ENCODE data around the gene FAM3D.

- TF ChIP-seq, protein P1, sequence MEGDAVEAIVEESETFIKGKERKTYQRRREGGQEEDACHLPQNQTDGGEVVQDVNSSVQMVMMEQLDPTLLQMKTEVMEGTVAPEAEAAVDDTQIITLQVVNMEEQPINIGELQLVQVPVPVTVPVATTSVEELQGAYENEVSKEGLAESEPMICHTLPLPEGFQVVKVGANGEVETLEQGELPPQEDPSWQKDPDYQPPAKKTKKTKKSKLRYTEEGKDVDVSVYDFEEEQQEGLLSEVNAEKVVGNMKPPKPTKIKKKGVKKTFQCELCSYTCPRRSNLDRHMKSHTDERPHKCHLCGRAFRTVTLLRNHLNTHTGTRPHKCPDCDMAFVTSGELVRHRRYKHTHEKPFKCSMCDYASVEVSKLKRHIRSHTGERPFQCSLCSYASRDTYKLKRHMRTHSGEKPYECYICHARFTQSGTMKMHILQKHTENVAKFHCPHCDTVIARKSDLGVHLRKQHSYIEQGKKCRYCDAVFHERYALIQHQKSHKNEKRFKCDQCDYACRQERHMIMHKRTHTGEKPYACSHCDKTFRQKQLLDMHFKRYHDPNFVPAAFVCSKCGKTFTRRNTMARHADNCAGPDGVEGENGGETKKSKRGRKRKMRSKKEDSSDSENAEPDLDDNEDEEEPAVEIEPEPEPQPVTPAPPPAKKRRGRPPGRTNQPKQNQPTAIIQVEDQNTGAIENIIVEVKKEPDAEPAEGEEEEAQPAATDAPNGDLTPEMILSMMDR (IDR thresholded peaks at IDR 0.05) = no peak
- no peak for TF ChIP-seq POLR2A (IDR thresholded peaks at IDR 0.05)
Measured at GRCh38 chr3:58626841-58627569, 39.6 kb downstream of the FAM3D start.

Measured in testis (tissue), 2 donors.